Astrocyte of the spinal cord (primary cell): ENCODE data around the gene PTPN2.
"Not testable (repeated sequence)": the region's sequence is repeated elsewhere in the genome, so short reads cannot be mapped to it uniquely, and the experiment has no call there.

Experiments
- DNase-seq: peaks from one replicate; pipeline ENCODE4 v3.0.0; 2011; ENCODE audit warnings: low read depth, low spot score
- H3K4me3 ChIP-seq: 2 replicates; pipeline ENCODE4 v1.5.1; 2011; ENCODE audit warnings: low read depth, mild to moderate bottlenecking, low read length, moderate library complexity
- in situ Hi-C: cut with HindIII; loops from 2 replicates; pipeline ENCODE4 v1.10.0; 2017; ENCODE audit warnings: low sequenced_read_pairs
- TF ChIP-seq, protein P1 (sequence below): IDR thresholded peaks from 2 replicates; pipeline ENCODE4 v1.5.1; 2012; ENCODE audit warnings: low read depth, mild to moderate bottlenecking, low read length, inconsistent platforms

The PTPN2 gene

DNA sequence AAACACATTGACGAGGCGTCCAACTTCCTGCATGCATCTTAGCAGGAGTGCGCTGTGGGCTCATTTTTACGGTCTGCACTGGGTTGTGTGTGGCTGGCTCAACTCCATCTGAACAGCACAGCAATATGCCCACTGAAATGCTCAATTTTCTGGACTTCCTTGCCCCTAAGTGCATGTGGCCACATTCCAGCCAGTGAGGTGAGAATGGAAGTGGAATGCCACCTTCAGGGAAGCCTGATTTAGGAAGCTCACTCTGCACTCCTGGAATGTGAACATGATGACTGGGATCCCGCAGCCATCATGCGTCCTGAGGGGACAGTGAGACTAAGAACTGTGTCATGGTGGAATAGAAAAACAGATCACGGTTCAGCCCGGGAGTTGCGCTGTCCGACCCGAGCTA, 105.0 kb downstream of the PTPN2 start:
- no peak for DNase-seq
- TF ChIP-seq, protein P1, sequence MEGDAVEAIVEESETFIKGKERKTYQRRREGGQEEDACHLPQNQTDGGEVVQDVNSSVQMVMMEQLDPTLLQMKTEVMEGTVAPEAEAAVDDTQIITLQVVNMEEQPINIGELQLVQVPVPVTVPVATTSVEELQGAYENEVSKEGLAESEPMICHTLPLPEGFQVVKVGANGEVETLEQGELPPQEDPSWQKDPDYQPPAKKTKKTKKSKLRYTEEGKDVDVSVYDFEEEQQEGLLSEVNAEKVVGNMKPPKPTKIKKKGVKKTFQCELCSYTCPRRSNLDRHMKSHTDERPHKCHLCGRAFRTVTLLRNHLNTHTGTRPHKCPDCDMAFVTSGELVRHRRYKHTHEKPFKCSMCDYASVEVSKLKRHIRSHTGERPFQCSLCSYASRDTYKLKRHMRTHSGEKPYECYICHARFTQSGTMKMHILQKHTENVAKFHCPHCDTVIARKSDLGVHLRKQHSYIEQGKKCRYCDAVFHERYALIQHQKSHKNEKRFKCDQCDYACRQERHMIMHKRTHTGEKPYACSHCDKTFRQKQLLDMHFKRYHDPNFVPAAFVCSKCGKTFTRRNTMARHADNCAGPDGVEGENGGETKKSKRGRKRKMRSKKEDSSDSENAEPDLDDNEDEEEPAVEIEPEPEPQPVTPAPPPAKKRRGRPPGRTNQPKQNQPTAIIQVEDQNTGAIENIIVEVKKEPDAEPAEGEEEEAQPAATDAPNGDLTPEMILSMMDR, result no peak
- H3K4me3 ChIP-seq, result no peak overlapping the region
- in situ Hi-C loops, result no loop called here

DNA sequence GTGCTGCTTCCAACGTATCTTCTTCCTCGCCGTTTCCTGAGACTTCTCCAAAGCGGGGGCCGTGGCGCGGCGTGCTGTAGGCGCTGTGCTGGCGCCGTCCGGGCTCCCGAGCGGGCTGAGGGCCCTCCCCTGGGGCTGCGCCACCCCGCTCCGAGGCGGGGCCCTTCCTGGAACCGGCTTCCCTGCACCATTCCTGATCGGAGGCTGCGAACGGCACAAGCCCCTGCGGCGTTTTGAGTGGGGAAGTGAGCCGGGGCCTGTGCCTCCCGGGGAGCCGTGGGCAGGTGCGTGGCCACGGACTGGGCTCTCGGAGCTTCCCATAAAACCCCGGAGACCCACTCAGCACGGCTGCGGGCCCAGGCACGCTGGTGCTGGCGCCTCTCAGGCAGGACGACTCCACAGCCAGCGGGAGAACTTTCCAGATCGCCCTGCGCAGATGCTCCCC, 106.5 kb downstream of the PTPN2 start:
- no peak overlapping the region for H3K4me3 ChIP-seq
- no peak for DNase-seq
- TF ChIP-seq, protein P1, result no peak
- in situ Hi-C loops, result no loop called here

DNA sequence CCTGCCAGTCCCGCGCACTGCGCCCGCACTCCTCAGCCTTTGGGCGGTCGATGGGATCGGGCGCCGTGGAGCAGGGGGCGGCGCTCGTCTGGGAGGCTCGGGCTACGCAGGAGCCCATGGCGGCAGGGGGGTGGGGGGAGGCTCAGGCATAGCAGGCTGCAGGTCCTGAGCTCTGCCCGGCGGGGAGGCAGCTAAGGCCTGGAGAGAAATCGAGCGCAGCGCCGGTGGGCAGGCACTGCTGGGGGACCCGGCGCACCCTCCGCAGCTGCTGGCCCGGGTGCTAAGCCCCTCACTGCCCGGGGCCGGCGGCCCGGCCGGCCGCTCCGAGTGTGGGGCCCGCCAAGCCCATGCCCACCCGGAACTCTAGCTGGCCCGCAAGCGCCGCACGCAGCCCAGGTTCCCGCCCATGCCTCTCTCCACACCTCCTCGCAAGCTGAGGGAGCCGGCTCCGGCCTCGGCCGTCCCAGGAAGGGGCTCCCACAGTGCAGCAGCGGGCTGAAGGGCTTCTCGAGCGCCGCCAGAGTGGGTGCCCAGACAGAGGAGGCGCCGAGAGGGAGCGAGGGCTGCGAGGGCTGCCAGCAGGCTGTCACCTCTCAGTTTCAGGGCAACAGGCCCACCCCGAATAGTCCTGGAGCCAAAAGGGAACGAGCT, 107.1 kb downstream of the PTPN2 start:
- TF ChIP-seq, protein P1, result no peak
- H3K4me3 ChIP-seq, result no peak overlapping the region
- in situ Hi-C loops, result no loop called here
- no peak for DNase-seq

GRCh38 chr18:12776415-12776814, 107.6 kb downstream of the PTPN2 start:
- in situ Hi-C loops, H3K4me3 ChIP-seq, DNase-seq: not testable (repeated sequence)

GRCh38 chr18:12774982-12775381, 109.1 kb downstream of the PTPN2 start:
- TF ChIP-seq, protein P1, result no peak
- H3K4me3 ChIP-seq, result no peak overlapping the region
- DNase-seq, result no peak
- in situ Hi-C loops, result no loop called here

GRCh38 chr18:12773369-12773768, 110.7 kb downstream of the PTPN2 start:
- DNase-seq, result no peak
- in situ Hi-C loops, result no loop called here
- H3K4me3 ChIP-seq, result no peak overlapping the region
- TF ChIP-seq, protein P1, result no peak

- in situ Hi-C loops, result no loop called here
- TF ChIP-seq, protein P1, result no peak
- DNase-seq, result no peak
- no peak overlapping the region for H3K4me3 ChIP-seq
These were observed 111.9 kb downstream of the PTPN2 start for GRCh38 chr18:12772111-12772510.
